Muscle layer of colon (tissue), 2 donors: ENCODE measurements around the gene TMEM239.

Experiments used
- H3K27ac ChIP-seq: one replicate; pipeline ENCODE4 v1.7.0; 2013; ENCODE audit warnings: low read depth, mild to moderate bottlenecking, low read length, moderate library complexity
- H3K27me3 ChIP-seq, 2 donors: one replicate each; pipeline ENCODE4 v1.7.0; 2013; ENCODE audit warnings: low read length in 2 of 2, mild to moderate bottlenecking in 2 of 2; ENCODE audit not compliant: insufficient read depth in 2 of 2, control insufficient read depth in 1 of 2
- H3K36me3 ChIP-seq: one replicate; pipeline ENCODE4 v1.7.0; 2013; ENCODE audit warnings: mild to moderate bottlenecking, low read length; ENCODE audit not compliant: insufficient read depth
- H3K4me1 ChIP-seq: one replicate; pipeline ENCODE4 v1.7.0; 2013; ENCODE audit warnings: mild to moderate bottlenecking, low read length; ENCODE audit not compliant: insufficient read depth
- H3K4me3 ChIP-seq, 2 donors: one replicate each; pipeline ENCODE4 v1.7.0; 2013; ENCODE audit warnings: low read length in 2 of 2, low read depth in 1 of 2, mild to moderate bottlenecking in 1 of 2, moderate library complexity in 1 of 2
- H3K9ac ChIP-seq: one replicate; pipeline ENCODE4 v1.7.0; 2013; ENCODE audit warnings: low read length
- H3K9me3 ChIP-seq: one replicate; pipeline ENCODE4 v1.7.0; 2013; ENCODE audit warnings: mild to moderate bottlenecking, low read length
- donor health status: abdominal sarcoma.
- donor health status: Adenocarcinoma of cecum.

Gene TMEM239

GRCh38 chr20:2867081-2867864, 51.1 kb downstream of the TMEM239 start:
- Histone ChIP-seq H3K27me3 (peaks cover 0 to 7% of the 10 kb centered on the region in 2 donors), H3K36me3 (peaks cover 31% of the 10 kb centered on the region), H3K4me3 (no peak overlapping the region), H3K9me3 (no peaks in the 10 kb centered on the region), H3K27ac (no peak overlapping the region), H3K4me1 (peaks cover 13% of the 10 kb centered on the region), H3K9ac (no peak overlapping the region)
